ENCODE data around the gene TBC1D8. TPM values are rescaled to one million over a fixed set of nuclear protein-coding genes. Genes with fewer than 3 reads are reported as not detected.

Gene TBC1D8
- total RNA-seq, 1 donor = 13.4 TPM

GRCh38 chr2:100990166-100990565 lies 161.0 kb downstream of the TBC1D8 start:
- no peak for DNase-seq (ENCODE audit: low read depth)
- H3K4me3 ChIP-seq (ENCODE audit: low read depth, low read length) = no peak overlapping the region
- TF ChIP-seq, protein P1, sequence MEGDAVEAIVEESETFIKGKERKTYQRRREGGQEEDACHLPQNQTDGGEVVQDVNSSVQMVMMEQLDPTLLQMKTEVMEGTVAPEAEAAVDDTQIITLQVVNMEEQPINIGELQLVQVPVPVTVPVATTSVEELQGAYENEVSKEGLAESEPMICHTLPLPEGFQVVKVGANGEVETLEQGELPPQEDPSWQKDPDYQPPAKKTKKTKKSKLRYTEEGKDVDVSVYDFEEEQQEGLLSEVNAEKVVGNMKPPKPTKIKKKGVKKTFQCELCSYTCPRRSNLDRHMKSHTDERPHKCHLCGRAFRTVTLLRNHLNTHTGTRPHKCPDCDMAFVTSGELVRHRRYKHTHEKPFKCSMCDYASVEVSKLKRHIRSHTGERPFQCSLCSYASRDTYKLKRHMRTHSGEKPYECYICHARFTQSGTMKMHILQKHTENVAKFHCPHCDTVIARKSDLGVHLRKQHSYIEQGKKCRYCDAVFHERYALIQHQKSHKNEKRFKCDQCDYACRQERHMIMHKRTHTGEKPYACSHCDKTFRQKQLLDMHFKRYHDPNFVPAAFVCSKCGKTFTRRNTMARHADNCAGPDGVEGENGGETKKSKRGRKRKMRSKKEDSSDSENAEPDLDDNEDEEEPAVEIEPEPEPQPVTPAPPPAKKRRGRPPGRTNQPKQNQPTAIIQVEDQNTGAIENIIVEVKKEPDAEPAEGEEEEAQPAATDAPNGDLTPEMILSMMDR (IDR thresholded peaks at IDR 0.05; ENCODE audit: insufficient read depth, low read depth, low read length) = no peak

GRCh38 chr2:100989666-100990065 lies 161.5 kb downstream of the TBC1D8 start:
- DNase-seq (ENCODE audit: low read depth) = no peak
- TF ChIP-seq, protein P1 (IDR thresholded peaks at IDR 0.05; ENCODE audit: insufficient read depth, low read depth, low read length) = no peak
- no peak overlapping the region for H3K4me3 ChIP-seq (ENCODE audit: low read depth, low read length)

GRCh38 chr2:100988630-100989417 lies 162.4 kb downstream of the TBC1D8 start:
- DNase-seq (ENCODE audit: low read depth) = peak; percentile 46
- H3K4me3 ChIP-seq (ENCODE audit: low read depth, low read length) = no peak overlapping the region
- TF ChIP-seq, protein P1 (IDR thresholded peaks at IDR 0.05; ENCODE audit: insufficient read depth, low read depth, low read length) = no peak

DNA sequence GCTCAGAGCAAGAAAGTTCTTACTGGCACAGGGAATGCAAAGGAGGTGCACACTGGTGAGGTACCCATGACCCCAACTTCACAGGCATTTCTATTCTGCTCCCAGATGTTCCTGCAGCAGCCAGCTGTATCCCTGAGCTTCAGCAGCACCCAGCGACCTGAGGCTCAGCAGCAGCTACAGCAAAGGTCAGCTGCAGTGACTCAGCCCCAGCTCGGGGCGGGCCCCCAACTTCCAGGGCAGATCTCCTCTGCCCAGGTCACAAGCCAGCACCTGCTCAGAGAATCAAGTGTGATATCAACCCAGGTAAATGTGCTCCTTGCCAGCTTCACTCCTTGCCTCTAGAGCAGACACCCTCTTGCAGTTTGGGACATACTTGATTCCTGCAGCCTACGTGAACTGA lies 163.2 kb downstream of the TBC1D8 start:
- TF ChIP-seq, protein P1 (IDR thresholded peaks at IDR 0.05; ENCODE audit: insufficient read depth, low read depth, low read length) = no peak
- DNase-seq (ENCODE audit: low read depth) = no peak
- no peak overlapping the region for H3K4me3 ChIP-seq (ENCODE audit: low read depth, low read length)

DNA sequence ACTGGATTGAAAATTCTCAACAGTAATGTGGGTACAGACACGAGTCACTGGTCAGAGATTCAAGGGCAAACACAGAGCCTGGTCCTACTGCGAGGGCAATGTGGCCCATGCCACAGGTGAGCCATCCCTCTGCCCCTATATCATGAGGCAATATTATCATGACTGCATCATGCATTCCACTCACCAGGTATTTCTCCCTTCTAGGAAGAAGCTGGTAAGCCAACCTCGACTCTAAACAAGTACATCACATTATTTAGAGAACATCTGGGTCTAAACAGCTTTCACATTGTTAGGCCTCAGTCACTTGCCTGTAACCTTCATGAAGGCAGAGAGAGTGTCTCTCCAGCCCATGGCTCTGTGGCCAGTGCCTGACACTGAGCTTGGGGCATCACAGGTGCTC lies 163.6 kb downstream of the TBC1D8 start:
- DNase-seq (ENCODE audit: low read depth) = no peak
- H3K4me3 ChIP-seq (ENCODE audit: low read depth, low read length) = no peak overlapping the region
- TF ChIP-seq, protein P1 (IDR thresholded peaks at IDR 0.05; ENCODE audit: insufficient read depth, low read depth, low read length) = no peak

DNA sequence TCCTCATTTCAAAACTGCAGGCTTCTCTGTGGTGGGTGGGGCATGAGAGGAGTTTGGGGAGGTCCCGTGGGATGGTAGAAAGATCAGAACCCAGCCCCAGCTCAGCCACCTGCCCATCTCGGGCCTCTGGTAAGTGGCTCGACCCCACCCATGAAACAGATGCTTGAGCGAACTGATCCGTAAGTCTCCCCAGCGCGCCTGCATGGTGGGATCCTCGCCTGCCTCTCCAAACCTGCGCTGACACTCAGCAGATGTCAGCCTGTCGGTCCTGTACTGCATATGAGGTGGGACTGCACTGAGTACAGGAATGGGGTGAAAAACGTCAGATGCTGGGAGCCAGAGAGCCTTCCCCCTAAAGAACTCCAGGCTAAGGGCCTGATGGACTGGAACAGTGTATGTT lies 165.0 kb downstream of the TBC1D8 start:
- TF ChIP-seq, protein P1 (IDR thresholded peaks at IDR 0.05; ENCODE audit: insufficient read depth, low read depth, low read length) = no peak
- H3K4me3 ChIP-seq (ENCODE audit: low read depth, low read length) = no peak overlapping the region

DNA sequence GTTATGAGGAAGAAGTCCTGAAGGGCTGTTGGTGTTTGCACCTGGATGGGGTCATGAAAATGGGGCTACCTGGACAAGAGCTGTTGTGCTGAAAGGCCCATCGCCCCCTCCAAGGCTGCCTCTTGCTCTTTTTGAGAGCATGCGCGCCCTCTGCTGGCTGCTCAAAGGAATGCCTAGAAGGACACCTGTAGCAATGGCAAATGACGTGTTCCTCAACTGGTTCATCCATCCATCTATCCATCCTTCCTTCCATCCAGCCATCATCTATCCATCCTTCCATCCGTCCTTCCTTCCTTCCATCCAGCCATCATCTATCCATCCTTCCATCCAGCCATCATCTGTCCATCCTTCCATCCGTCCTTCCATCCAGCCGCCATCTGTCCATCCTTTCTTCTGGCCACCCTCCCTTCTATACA lies 166.3 kb downstream of the TBC1D8 start:
- peak; percentile 78 for DNase-seq (ENCODE audit: low read depth)
- H3K4me3 ChIP-seq (ENCODE audit: low read depth, low read length) = no peak overlapping the region
- TF ChIP-seq, protein P1 (IDR thresholded peaks at IDR 0.05; ENCODE audit: insufficient read depth, low read depth, low read length) = peak; percentile 85

More for the DNA sequence above, 165.0 kb downstream of the TBC1D8 start:
- no peak for DNase-seq (ENCODE audit: low read depth)
